Measurements from ENCODE around the gene RCVRN.
"Not testable (repeated sequence)": the region's sequence is repeated elsewhere in the genome, so short reads cannot be mapped to it uniquely, and the experiment has no call there.

RCVRN gene

DNA sequence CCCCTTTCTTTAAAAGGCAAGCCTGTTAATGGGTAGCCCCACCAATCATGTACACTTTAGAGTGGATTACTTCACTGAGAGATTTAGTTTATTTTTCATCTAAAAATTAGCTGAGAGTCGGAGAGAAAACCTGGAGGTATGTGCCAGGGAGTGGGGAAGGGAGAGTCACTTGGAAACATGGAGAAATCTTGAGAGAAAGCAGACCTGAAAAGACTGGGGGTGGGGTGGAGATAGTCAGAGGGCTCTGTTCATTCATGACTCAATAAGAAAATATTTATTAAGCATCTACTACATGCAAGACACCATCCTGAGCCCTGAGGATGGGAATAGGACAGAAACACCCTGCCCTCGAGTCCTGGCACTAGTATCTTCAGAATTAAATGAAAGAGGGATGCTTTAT, 27.4 kb upstream of the RCVRN start:
- Histone ChIP-seq H3K4me1 (no peaks in the 10 kb centered on the region), H3K27me3 (ENCODE audit: low read depth) (no peaks in the 10 kb centered on the region)
- in situ Hi-C loops (cut with MboI; ENCODE audit: low sequenced_read_pairs), result no loop called here

GRCh38 chr17:9931144-9931741, 26.2 kb upstream of the RCVRN start:
- in situ Hi-C loops (cut with MboI; ENCODE audit: low sequenced_read_pairs), result no loop called here
- Histone ChIP-seq H3K4me3 (no peak overlapping the region), H3K4me1 (no peaks in the 10 kb centered on the region), H3K27me3 (ENCODE audit: low read depth) (no peaks in the 10 kb centered on the region), H3K9me3 (no peaks in the 10 kb centered on the region), H3K36me3 (replicated peaks) (no peaks in the 10 kb centered on the region)
- DNase-seq (ENCODE audit: low spot score in 2 of 2), result no peak

More for the DNA sequence above, 27.4 kb upstream of the RCVRN start:
- Histone ChIP-seq H3K4me3 (no peak overlapping the region), H3K9me3 (no peaks in the 10 kb centered on the region), H3K36me3 (replicated peaks) (no peaks in the 10 kb centered on the region)
- DNase-seq (ENCODE audit: low spot score in 2 of 2), result no peak

DNA sequence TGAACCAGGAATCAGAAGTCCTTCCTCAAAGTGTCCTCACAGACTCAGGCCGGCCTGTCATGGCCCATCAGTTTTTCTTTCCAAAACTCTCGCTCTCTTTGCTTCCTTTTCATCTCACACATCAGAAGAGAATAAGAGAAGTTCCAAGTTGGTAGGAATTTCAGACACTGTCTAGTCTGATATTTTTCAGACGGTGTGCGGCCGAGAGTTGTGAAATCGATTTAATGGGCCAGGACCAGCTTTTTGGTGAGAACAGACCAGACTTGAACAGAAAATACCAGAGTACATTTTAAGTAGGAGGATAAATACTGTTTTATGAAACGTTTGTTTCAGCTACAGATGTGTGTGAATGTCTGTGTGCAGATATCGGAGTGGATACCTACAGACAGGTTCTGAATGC, 24.8 kb upstream of the RCVRN start:
- H3K4me3 ChIP-seq, result no peak overlapping the region
- in situ Hi-C loops (cut with MboI; ENCODE audit: low sequenced_read_pairs), result no loop called here

DNA sequence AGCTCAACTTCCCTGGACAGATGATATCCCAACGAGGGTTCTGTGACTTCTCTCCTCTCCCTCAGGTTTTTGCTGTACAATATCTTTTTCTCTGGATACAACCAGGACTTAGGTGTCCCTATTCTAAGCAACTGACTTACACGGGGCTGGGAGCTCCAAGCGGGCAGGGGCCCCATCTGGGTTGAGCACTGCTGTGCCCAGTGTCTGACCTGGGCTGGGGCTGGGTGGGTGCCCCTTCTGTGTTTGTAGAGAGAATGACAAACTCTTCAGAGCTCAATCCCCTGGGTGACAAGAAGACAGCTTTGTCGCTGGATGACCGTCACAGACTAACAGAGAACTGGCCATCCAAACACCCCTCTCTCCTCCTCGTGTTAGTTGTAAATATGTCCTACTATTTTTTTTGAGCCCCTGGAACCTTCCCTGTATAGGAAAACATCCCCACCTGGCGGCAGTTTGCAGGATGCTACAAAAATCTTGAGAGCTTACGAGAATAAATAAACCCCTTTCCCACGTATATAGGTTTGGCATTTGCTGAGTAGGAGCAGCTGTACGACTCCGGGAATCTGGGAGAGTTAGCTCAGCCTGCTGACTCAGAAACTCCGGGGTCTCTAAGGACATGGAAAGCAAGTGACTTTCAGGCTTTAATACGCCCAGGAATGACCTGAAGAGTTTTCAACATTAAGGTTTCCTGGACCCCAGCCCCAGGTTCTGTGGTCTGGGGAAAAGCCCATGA, 23.7 kb upstream of the RCVRN start:
- no peak overlapping the region for H3K4me3 ChIP-seq
- H3K27me3 ChIP-seq (ENCODE audit: low read depth), result no peaks in the 10 kb centered on the region
- no peaks in the 10 kb centered on the region for H3K4me1 ChIP-seq
- H3K36me3 ChIP-seq (replicated peaks), result no peaks in the 10 kb centered on the region
- no peaks in the 10 kb centered on the region for H3K9me3 ChIP-seq
- in situ Hi-C loops (cut with MboI; ENCODE audit: low sequenced_read_pairs), result no loop called here
- DNase-seq (ENCODE audit: low spot score in 2 of 2), result peak in 1 of 2 experiments; percentile 29

More for the DNA sequence above, 24.8 kb upstream of the RCVRN start:
- no peaks in the 10 kb centered on the region for H3K4me1 ChIP-seq
- H3K27me3 ChIP-seq (ENCODE audit: low read depth), result no peaks in the 10 kb centered on the region
- no peaks in the 10 kb centered on the region for H3K9me3 ChIP-seq
- DNase-seq (ENCODE audit: low spot score in 2 of 2), result no peak
- no peaks in the 10 kb centered on the region for H3K36me3 ChIP-seq (replicated peaks)

DNA sequence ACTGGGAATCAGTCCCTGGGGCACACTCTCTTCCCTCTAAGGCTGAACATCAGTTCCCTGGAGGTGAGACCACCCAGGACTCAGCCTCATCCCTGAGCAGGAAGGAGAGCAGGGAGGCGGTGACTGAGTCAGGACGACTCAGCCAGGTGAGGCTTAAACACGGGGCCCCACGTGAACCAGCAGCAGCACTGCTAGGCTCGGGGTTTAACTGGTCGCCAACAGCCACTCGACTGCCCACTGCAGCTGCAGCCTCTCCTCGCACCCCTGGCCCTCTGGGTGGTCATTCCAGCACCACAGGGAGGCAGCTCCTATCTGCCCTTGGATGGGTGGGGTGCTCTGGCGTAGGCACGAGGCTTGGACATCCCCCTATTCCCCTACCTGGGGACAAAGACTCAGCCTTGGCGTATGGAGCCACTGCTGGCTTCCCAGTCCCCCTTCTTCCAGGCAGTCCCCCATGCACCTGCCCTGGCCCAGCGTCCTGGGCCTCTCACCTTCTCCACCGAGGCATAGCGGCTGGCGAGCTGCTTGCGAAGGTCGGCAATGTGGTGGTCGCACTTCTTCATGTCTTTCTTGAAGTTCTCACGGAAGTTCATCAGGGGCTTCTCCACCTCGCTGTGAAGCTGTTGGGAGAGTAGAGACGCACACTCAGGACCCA, 21.2 kb upstream of the RCVRN start:
- no peaks in the 10 kb centered on the region for H3K27me3 ChIP-seq (ENCODE audit: low read depth)
- no peak for DNase-seq (ENCODE audit: low spot score in 2 of 2)
- H3K4me1 ChIP-seq, result no peaks in the 10 kb centered on the region
- no peak overlapping the region for H3K4me3 ChIP-seq
- in situ Hi-C loops (cut with MboI; ENCODE audit: low sequenced_read_pairs), result no loop called here
- H3K9me3 ChIP-seq, result no peaks in the 10 kb centered on the region
- H3K36me3 ChIP-seq (replicated peaks), result no peaks in the 10 kb centered on the region

- DNase-seq (ENCODE audit: low spot score in 2 of 2), result no peak
- in situ Hi-C loops (cut with MboI; ENCODE audit: low sequenced_read_pairs), result no loop called here
- H3K9me3 ChIP-seq, result no peaks in the 10 kb centered on the region
These were observed 20.4 kb upstream of the RCVRN start for GRCh38 chr17:9925457-9925856.

GRCh38 chr17:9924735-9925191, 19.7 kb upstream of the RCVRN start:
- no peaks in the 10 kb centered on the region for H3K36me3 ChIP-seq (replicated peaks)
- H3K4me1 ChIP-seq, result no peaks in the 10 kb centered on the region
- no peaks in the 10 kb centered on the region for H3K9me3 ChIP-seq
- H3K4me3 ChIP-seq, result no peak overlapping the region
- in situ Hi-C loops (cut with MboI; ENCODE audit: low sequenced_read_pairs), result loop anchor here (25.0 kb wide), 1 partner anchor 88 kb away; no protein-coding TSS in a partner anchor
- peak; percentile 13 to 73 for DNase-seq (ENCODE audit: low spot score in 2 of 2)
- no peaks in the 10 kb centered on the region for H3K27me3 ChIP-seq (ENCODE audit: low read depth)

More at GRCh38 chr17:9925457-9925856, 20.4 kb upstream of the RCVRN start:
- no peaks in the 10 kb centered on the region for H3K36me3 ChIP-seq (replicated peaks)
- no peak overlapping the region for H3K4me3 ChIP-seq
- H3K4me1 ChIP-seq, result no peaks in the 10 kb centered on the region
- H3K27me3 ChIP-seq (ENCODE audit: low read depth), result no peaks in the 10 kb centered on the region

GRCh38 chr17:9922012-9922848, 17.2 kb upstream of the RCVRN start:
- in situ Hi-C loops (cut with MboI; ENCODE audit: low sequenced_read_pairs), result loop anchor here (25.0 kb wide), 1 partner anchor 90 kb away; no protein-coding TSS in a partner anchor
- Histone ChIP-seq H3K27me3 (ENCODE audit: low read depth) (no peaks in the 10 kb centered on the region), H3K4me1 (no peaks in the 10 kb centered on the region), H3K9me3 (no peaks in the 10 kb centered on the region), H3K4me3 (no peak overlapping the region), H3K36me3 (replicated peaks) (no peaks in the 10 kb centered on the region)
- no peak for DNase-seq (ENCODE audit: low spot score in 2 of 2)

- H3K4me1 ChIP-seq; DNase-seq (ENCODE audit: low spot score in 2 of 2); H3K4me3 ChIP-seq; H3K36me3 ChIP-seq (replicated peaks); H3K27me3 ChIP-seq (ENCODE audit: low read depth); H3K9me3 ChIP-seq: not testable (repeated sequence)
- in situ Hi-C loops (cut with MboI; ENCODE audit: low sequenced_read_pairs), result loop anchor here (25.0 kb wide), 1 partner anchor 91 kb away; no protein-coding TSS in a partner anchor
These were observed 16.1 kb upstream of the RCVRN start for GRCh38 chr17:9921216-9921615.

DNA sequence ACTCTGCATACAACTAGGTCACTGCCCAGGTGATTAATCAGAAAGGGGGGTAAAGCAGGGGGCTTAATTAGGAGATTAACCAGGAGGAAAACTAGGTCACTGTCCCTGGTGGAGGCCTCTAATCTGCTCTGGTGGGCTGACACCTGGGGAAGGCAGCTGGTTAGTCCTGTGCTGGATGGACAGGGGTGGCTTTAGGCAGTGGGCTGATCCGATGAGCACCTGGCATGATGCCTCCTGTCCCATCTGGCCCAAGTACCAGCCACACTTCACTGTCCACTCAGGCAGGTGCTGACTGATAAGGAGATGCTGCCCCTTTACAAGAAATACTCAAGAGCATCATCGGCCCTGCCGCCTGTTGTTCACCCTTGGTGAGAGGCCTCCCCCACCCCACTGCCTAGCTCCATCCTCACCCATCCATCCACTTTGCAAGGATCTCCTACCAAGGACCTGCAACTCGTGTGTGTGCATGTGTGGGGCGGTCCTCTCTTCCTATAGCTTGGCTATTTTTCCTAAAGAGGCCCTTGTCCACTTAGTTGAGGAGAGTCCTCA, 13.8 kb upstream of the RCVRN start:
- H3K9me3 ChIP-seq, result no peaks in the 10 kb centered on the region
- in situ Hi-C loops (cut with MboI; ENCODE audit: low sequenced_read_pairs), result loop anchor here (10.0 to 25.0 kb wide), 2 partner anchors 93 to 696 kb away; no protein-coding TSS in a partner anchor
- no peaks in the 10 kb centered on the region for H3K27me3 ChIP-seq (ENCODE audit: low read depth)
- H3K36me3 ChIP-seq (replicated peaks), result no peaks in the 10 kb centered on the region
- no peaks in the 10 kb centered on the region for H3K4me1 ChIP-seq
- DNase-seq (ENCODE audit: low spot score in 2 of 2), result no peak
- no peak overlapping the region for H3K4me3 ChIP-seq

DNA sequence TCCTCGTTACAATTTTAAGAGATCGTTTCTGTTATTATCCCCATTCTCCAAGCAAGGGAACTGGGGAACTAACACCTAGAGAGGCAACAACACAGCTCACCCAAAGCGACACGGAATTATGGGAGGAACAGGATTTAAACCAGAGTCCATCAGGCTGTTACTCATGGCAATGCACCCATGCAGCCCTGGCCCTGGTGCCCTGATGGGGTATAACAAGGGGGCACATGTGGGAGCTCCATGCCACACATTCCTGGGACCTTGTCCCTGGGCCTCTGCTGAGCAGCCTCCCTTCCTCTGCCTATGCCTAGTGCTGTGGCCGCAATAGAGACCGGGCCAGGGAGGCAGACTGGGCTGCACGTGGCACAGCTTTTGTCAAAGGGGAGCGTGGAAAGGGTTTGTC, 13.3 kb upstream of the RCVRN start:
- Histone ChIP-seq H3K4me3 (no peak overlapping the region), H3K36me3 (replicated peaks) (no peaks in the 10 kb centered on the region), H3K4me1 (no peaks in the 10 kb centered on the region), H3K9me3 (no peaks in the 10 kb centered on the region; the same call in 1 of the 2 replicates), H3K27me3 (ENCODE audit: low read depth) (no peaks in the 10 kb centered on the region)
- in situ Hi-C loops (cut with MboI; ENCODE audit: low sequenced_read_pairs), result loop anchor here (10.0 to 25.0 kb wide), 2 partner anchors 94 to 696 kb away; no protein-coding TSS in a partner anchor
- no peak for DNase-seq (ENCODE audit: low spot score in 2 of 2)

- no peak overlapping the region for H3K4me3 ChIP-seq
- H3K9me3 ChIP-seq, result no peaks in the 10 kb centered on the region; the same call in 1 of the 2 replicates
- DNase-seq (ENCODE audit: low spot score in 2 of 2), result no peak
- H3K27me3 ChIP-seq (ENCODE audit: low read depth), result no peaks in the 10 kb centered on the region
- in situ Hi-C loops (cut with MboI; ENCODE audit: low sequenced_read_pairs), result loop anchor here (10.0 to 25.0 kb wide), 2 partner anchors 94 to 697 kb away; no protein-coding TSS in a partner anchor
- no peaks in the 10 kb centered on the region for H3K36me3 ChIP-seq (replicated peaks)
- H3K4me1 ChIP-seq, result no peaks in the 10 kb centered on the region
These were observed 12.7 kb upstream of the RCVRN start for GRCh38 chr17:9917801-9918200.

DNA sequence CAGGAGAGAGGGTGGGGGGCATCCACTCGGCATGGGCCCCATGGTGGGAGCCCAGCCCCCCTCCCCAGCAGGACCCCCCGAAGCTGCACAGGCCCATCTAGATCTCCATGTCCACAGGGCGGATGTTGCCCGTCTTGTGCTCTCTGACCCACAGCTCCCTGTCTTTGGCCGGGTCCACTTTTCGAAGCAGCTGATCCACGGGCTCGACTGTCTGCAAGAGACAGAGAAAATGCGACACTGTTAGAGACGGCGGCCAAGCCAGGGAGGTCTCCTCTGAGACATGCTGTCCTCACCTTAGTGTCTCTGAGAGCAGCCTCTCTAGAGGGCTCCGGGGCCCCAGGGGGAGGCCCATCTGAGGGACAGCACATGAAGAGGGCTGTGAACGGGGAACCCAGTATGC, 12.1 kb upstream of the RCVRN start:
- no peak for DNase-seq (ENCODE audit: low spot score in 2 of 2)
- Histone ChIP-seq H3K27me3 (ENCODE audit: low read depth) (no peaks in the 10 kb centered on the region), H3K4me3 (no peak overlapping the region), H3K36me3 (replicated peaks) (no peaks in the 10 kb centered on the region), H3K4me1 (no peaks in the 10 kb centered on the region), H3K9me3 (no peaks in the 10 kb centered on the region; the same call in 1 of the 2 replicates)
- in situ Hi-C loops (cut with MboI; ENCODE audit: low sequenced_read_pairs), result loop anchor here (10.0 to 25.0 kb wide), 2 partner anchors 95 to 698 kb away; no protein-coding TSS in a partner anchor

Measured in HAP-1 (cell line).